ACHN (cell line): ENCODE results near the gene ELAVL1.
"Not testable (repeated sequence)": the region's sequence is repeated elsewhere in the genome, so short reads cannot be mapped to it uniquely, and the experiment has no call there.

ENCODE experiments used
- DNase-seq: peaks from one replicate; pipeline ENCODE4 v3.0.0-alpha.2; 2015
- in situ Hi-C: cut with HindIII; loops from 2 replicates; pipeline ENCODE4 v1.10.0; 2017; ENCODE audit warnings: low sequenced_read_pairs, low pct_ligation_motif_present, low pct_unique_long_range_greater_than_20kb

Gene ELAVL1

GRCh38 chr19:7955696-7956095, 49.7 kb downstream of the ELAVL1 start:
- no peak for DNase-seq
- in situ Hi-C loops, result no loop called here

DNA sequence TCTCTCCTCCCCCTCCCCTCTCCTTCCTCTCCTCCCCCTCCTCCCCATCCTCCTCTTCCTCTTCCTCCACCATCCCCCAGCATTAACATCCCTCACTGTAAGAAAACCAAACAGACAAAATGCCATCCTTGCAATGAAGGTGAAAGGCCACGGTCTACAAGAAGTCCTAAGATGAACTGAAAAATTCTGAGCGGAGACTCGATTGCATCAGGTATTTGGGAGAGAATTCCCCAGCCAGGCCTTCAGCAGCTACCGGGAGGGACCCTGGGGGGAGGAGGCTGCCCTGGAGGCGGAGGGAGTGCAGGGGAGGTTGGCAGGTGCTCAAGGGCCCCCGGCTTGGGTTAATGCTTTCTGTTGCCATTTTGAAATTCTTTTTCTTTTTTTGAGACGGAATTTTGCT, 51.9 kb downstream of the ELAVL1 start:
- in situ Hi-C loops, result no loop called here
- no peak for DNase-seq

GRCh38 chr19:7953060-7953459, 52.4 kb downstream of the ELAVL1 start:
- no peak for DNase-seq
- in situ Hi-C loops, result no loop called here

- in situ Hi-C loops, result no loop called here
- DNase-seq, result no peak
Measured at GRCh38 chr19:7947939-7948338, 57.5 kb downstream of the ELAVL1 start.

DNA sequence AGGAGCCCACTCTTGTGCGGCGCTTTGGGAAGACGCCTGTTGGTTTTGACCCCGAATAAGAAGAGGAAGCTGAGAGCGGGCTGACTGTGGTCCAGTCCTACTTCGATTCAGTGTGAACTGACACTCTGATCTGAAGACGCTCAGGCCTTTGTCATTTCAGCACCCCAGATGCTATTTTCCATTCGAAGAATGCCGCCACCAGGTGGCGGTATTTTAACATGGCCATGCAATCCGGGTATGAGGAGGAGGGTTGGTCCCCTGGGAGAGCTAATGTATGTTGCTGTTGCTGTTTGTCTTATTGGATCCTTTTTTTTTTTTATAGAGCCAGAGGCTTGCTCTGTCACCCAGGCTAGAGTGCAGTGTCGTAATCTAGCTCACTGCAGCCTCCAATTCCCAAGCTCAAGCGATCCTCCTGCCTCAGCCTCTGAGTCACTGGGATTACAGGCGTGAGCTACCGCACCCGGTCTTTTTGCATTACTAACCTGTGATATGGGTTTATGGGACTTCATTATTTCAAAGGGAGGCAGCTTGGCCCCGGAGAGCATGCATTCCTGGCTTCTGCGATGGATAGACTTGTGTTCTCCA, 61.2 kb downstream of the ELAVL1 start:
- in situ Hi-C loops, result no loop called here
- peak; percentile 87 for DNase-seq

DNA sequence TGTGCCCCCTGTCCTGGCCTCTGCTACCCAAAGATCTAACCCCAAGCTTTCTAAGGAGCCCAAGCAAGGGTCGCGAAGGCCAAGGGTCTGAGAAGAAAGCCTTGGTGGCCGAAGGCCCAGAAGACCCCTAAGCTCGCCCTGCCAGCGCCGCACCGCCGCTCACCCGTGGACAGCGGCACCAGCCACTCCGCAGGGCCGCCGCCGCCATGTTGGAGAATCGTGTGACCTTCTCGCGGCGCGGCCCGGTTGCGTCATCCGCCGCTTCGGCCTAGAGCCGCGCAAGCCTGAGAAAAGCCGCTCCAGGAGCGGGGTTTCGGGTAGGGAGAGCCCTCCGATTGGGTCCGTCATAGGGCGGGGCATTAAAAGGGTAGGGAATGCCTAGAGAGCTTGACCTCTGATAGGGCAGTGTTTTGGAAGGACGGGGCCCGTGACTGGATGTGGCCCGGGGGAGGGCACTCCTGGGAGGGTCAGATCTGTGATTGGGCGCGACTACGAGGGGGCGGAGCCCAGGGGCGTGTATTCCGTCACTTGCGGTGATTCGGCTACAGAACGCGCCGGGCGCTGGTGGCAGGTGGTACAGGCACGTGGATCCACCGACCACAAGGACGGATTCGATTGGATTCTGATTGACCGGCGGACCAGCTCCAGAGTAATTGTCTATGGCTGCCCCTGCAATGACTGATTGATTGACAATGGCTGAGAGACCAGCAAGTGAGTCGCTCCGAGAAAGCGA, 61.8 kb downstream of the ELAVL1 start, which contains the start of gene TIMM44:
Gene TIMM44 (minus strand): TSS at position 223 of the 733 bp plus-strand sequence. CDS start 15 bp downstream, at position 208.
- in situ Hi-C loops, result no loop called here
- peak; percentile 99 for DNase-seq

GRCh38 chr19:7942981-7943443, 62.4 kb downstream of the ELAVL1 start:
- in situ Hi-C loops, result no loop called here
- peak; percentile 22 for DNase-seq

DNA sequence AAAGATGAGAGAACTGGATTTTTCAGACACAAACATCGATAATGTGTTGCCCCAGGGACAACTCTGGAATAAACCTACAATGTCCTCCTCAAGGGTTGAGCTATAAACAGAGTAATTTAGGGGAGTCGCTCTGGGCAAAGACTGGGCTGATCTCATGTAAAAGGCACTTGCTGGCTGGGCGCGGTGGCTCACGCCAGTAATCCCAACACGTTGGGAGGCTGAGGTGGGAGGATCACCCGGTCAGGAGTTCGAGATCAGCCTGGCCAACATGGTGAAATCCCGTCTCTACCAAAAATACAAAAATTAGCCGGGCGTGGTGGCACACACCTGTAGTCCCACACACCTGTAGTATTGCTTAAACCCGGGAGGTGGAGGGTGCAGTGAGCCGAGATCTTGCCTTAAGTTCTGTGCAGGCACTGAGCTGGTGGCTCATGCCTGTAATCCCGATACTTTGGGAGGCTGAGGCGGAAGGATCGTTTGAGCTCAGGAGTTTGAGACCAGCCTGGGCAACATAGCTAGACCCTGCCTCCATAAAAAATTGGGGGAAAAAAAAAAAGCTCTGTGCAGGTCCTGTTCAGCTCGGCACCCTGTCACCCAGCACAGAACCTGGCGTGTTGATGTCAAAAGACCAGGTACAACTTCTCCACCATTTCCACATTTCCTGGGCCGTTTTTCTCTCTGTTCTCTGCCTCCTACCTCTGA, 63.4 kb downstream of the ELAVL1 start:
- in situ Hi-C loops, result no loop called here
- no peak for DNase-seq

- DNase-seq, result no peak
- in situ Hi-C loops, result no loop called here
Measured at GRCh38 chr19:7940841-7941240, 64.6 kb downstream of the ELAVL1 start.

DNA sequence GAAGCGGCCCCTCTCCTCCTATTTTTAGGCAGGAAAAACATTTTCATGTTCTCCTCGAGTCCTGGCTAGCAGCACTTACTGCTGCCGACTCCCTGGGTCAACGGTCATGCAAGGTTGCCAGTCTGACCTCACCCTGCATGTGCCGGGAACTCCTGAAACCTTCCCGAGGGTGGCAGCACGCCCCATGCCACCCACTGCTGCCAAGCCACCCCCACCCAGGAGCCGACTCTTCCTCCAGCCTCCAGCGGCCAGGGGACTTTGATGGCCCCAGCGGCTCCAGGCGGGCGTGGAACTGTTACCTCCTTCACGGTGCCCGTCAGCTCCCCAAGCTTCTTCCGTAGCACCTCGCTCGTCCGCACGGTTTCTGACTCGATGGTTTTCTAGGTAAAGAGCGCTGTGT, 70.7 kb downstream of the ELAVL1 start:
- no peak for DNase-seq
- in situ Hi-C loops, result no loop called here

GRCh38 chr19:7933828-7934725, 71.4 kb downstream of the ELAVL1 start:
- in situ Hi-C loops, result no loop called here

GRCh38 chr19:7933411-7933810, 72.0 kb downstream of the ELAVL1 start:
- DNase-seq, result no peak
- in situ Hi-C loops, result no loop called here

More at GRCh38 chr19:7933828-7934725, 71.4 kb downstream of the ELAVL1 start:
- no peak for DNase-seq

- in situ Hi-C loops, result no loop called here
- no peak for DNase-seq
Measured at GRCh38 chr19:7932930-7933300, 72.5 kb downstream of the ELAVL1 start.

- no peak for DNase-seq
Measured at GRCh38 chr19:7932276-7932929, 73.0 kb downstream of the ELAVL1 start.

DNA sequence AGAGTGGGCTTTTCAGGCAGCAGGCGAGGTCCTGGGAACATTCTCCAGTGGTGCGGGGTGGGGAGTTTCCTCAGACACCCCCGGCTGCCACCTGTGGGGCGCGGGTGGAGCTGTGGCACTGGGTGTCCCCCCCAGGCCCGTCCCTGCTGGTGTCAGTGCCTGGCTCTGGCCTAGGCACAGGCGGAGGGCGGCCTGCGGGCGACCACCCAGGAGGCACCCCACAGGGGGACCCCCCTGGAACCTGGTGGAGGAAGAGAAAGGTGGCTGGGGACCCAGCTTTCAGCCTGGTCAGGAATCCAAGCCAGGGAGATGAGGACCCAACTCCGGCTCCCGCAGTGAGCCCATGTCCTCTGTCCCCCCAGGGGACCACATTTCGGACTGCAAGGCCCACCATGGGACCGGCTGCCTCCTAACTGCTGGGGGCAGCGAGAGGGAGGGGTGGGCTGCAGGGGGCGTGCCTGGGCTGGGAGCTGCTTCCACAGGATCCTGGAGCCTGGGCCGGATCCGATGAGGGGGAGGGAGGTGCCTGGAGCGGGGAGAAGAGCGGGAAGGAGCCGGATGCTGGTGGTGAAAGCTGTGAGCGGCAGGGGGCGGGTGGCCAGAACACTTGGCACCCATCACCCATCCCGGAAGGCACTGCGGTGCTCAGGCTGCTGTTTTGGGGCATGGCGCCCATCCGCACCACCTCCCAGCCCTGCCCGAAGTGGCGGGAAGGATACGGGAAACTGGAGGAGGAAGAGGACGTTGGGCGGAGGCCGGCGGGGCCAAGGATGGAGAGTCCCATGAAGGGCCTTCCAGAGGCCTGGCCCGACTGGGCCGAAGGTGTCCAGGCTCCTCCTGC, 74.0 kb downstream of the ELAVL1 start:
- in situ Hi-C loops, result no loop called here
- no peak for DNase-seq

More at GRCh38 chr19:7932276-7932929, 73.0 kb downstream of the ELAVL1 start:
- in situ Hi-C loops, result no loop called here

DNA sequence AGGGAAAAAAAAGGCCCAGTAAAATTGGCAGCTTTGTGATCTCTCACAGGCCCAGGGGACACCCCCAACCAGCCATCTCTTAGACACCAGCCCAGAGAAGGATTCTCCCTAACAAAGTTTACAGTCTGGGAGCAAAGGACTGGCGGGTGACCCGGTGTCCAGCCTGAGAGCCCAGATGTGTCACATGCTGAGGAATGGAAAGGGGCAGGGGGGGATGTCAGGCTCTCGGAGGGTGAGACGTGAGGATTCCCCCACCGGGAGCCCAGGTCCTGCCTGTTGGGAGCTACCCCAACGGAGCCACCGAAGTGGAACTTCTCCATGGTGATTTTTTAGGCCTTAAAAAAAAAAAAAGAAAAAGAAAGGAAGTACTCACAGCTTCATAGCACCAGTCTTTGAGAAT, 74.7 kb downstream of the ELAVL1 start:
- in situ Hi-C loops, result no loop called here
- DNase-seq, result no peak

- DNase-seq, in situ Hi-C loops: not testable (repeated sequence)
Measured at GRCh38 chr19:7930030-7930429, 75.4 kb downstream of the ELAVL1 start.
